HG03565 (cell line): Measurements from ENCODE around the gene TMEM217.
"Not testable (repeated sequence)": the region's sequence is repeated elsewhere in the genome, so short reads cannot be mapped to it uniquely, and the experiment has no call there.

Source experiments
- ATAC-seq: cut with Tn5 transposase; IDR thresholded peaks from one replicate; pipeline ENCODE4 v1.9.1; 2021; ENCODE audit warnings: mild to moderate bottlenecking, moderate library complexity; ENCODE audit not compliant: unreplicated experiment

The TMEM217 gene

GRCh38 chr6:37187321-37188022 is 70.5 kb downstream of the TMEM217 start:
- no peak for ATAC-seq

GRCh38 chr6:37185949-37186720 is 71.8 kb downstream of the TMEM217 start:
- not testable (repeated sequence) for ATAC-seq

DNA sequence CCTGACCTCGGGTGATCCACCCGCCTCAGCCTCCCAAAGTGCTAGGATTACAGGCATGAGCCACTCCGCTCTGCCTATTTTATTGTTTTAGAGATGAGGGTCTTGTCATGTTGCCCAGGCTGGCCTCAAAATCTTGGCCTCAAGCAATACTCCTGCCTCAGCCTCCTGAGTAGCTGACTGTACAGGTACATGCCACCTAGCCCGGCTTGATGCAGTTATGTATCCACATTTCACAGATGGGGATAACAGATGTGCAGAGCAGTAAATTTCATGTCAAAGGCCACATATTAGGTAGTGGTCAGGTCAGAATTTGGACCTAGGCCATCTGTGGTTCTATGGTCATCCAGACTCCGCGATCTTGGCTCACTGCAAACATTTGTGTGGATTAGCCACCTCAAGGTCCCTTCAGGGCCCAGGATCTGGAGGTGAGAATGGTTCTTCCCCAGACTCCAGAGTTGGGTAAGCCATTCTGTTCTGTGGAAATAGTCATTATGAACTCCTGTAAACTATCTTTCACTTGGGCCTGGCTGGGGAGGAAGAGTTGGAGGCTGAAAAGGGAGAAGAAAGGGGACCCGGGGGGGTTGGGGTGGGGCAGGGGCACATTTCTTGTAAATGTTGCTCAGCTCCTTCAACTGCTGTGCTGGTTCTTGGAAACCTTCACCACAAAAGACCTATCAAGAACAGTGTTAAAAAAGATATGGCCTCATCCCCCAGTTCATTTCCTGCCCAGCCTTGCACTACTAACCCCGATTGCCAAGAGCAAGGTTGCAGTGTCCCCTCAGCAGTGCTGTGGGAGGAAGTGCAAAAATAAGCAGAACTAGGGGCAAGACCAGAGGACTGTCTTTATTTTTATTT is 75.0 kb downstream of the TMEM217 start:
- ATAC-seq: no peak

DNA sequence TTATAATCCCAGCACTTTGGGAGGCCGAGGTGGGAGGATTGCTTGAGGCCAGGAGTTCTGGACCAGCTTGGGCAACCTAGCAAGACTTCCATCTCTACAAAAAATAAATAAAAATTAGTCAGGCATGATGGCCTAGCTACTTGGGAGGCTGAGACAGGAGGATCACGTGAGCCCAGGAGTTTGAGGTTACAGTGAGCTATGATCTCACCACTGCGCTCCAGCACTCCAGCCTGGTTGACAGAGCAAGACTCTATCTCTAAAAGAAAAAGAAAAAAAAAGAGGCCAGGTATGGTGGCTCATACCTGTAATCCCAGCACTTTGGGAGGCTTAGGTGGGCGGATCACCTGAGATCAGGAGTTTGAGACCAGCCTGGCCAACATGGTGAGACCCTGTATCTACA is 77.3 kb downstream of the TMEM217 start:
- not testable (repeated sequence) for ATAC-seq

DNA sequence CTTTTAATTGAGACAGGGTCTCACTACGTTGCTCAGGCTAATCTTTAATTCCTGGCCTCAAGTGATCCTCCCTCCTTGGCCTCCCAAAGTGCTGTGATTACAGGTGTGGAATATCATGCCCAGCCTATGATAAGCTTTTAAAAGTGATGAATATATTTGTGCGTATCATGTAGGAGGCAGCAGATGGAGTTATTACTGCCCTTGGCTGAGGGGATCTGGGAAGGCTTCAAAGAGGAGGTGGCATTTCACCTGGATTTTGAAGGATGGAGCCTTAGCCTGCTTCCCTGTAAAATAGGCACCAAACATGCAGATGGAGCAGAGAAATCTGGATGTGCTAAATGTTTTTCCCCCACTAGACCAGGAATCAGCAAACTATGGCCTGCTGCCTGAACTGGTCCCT is 77.9 kb downstream of the TMEM217 start:
- no peak for ATAC-seq

DNA sequence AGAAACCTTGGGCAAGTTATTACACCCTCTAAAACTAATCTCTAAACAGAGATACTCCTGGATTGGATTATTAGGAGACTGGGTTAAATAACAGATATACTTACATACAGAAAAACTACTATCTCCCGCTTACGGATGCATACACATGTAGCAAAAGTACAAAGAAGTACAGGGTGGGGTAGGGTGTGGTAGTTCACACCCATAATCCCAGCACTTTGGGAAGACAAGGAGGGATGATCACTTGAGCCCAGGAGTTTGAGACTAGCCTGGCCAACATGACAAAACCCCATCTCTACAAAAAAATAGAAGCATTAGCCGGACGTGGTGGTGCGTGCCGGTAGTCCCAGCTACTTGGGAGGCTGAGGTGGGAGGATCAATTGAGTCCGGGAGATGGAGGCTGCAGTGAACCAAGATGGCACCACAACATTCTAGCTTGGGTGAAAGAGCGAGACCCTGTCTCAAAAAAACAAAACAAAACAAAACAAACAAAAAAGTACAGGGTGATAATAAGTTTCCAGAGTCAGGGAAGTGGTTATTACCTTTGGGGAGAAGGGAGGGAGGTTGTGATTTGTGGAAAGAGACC is 79.9 kb downstream of the TMEM217 start:
- no peak for ATAC-seq

GRCh38 chr6:37177077-37177934 is 80.6 kb downstream of the TMEM217 start:
- no peak for ATAC-seq

GRCh38 chr6:37176268-37177076 is 81.5 kb downstream of the TMEM217 start:
- ATAC-seq: no peak

- peak; percentile 31 for ATAC-seq
These were observed 82.3 kb downstream of the TMEM217 start for GRCh38 chr6:37175332-37176267.

DNA sequence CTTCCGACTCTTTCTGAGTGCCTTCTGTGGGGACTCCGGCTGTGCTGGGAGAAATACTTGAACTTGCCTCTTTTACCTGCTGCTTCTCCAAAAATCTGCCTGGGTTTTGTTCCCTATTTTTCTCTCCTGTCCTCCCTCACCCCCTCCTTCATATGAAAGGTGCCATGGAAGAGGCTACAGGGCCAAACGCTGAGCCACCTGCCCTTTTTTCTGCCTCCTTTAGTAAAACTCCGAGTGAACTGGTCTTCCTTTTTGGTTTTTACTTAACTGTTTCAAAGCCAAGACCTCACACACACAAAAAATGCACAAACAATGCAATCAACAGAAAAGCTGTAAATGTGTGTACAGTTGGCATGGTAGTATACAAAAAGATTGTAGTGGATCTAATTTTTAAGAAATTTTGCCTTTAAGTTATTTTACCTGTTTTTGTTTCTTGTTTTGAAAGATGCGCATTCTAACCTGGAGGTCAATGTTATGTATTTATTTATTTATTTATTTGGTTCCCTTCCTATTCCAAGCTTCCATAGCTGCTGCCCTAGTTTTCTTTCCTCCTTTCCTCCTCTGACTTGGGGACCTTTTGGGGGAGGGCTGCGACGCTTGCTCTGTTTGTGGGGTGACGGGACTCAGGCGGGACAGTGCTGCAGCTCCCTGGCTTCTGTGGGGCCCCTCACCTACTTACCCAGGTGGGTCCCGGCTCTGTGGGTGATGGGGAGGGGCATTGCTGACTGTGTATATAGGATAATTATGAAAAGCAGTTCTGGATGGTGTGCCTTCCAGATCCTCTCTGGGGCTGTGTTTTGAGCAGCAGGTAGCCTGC is 83.2 kb downstream of the TMEM217 start:
- ATAC-seq: no peak

- ATAC-seq: no peak
These were observed 83.8 kb downstream of the TMEM217 start for GRCh38 chr6:37174196-37174514.

DNA sequence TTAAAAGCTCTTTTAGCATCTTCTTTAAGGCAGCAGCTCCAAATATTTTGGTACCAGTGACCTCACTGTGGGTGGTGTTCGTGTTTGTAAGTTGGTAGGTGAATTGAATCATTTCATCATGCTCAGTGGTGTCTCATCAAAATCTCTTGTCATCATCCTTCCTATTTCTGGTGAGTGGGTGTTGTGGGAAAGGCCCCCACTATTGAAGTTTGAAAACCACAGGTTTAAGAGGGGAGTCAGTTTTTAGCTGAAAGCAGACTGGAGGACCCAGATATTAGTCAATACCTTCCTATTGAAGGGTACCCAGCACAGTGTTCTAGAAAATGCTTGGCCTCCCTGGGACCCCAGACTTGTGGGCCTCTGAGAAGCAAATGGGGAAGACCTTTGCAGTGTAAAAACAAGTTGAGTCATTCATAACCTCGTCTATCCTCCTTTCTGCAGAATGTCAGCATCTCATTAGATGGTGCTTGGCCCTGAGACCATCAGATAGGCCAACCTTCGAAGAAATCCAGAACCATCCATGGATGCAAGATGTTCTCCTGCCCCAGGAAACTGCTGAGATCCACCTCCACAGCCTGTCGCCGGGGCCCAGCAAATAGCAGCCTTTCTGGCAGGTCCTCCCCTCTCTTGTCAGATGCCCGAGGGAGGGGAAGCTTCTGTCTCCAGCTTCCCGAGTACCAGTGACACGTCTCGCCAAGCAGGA is 84.3 kb downstream of the TMEM217 start:
- no peak for ATAC-seq

DNA sequence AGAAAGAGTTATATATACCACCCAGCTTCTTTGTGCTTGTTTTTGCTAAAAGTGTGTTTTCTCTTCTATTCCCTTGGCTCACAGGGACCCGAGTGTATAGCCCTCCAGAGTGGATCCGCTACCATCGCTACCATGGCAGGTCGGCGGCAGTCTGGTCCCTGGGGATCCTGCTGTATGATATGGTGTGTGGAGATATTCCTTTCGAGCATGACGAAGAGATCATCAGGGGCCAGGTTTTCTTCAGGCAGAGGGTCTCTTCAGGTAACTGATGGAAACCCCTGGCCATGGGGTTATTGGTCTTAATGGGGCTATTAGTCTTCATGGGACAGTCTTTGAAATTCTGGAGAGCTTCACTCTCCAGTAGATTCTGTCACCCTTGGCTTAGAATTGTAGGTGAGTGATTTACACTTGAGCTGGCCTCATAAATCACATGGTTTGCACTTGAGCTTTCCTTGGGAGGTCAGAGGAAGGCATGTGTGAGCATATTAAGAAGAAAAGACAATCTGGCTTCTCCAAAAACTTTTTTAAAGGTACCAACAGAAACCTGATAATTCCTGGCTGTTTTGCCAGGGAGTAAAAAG is 84.9 kb downstream of the TMEM217 start:
- no peak for ATAC-seq

- no peak for ATAC-seq
These were observed 85.8 kb downstream of the TMEM217 start for GRCh38 chr6:37171970-37172812.

- ATAC-seq: no peak
These were observed 86.6 kb downstream of the TMEM217 start for GRCh38 chr6:37171201-37171969.
